Epidermal melanocyte (primary cell): ENCODE data around the gene PSMG4.

Experiments used
- DNase-seq: peaks from one replicate; pipeline ENCODE4 v3.0.0; 2011; ENCODE audit warnings: low spot score; ENCODE audit not compliant: insufficient read length

Gene PSMG4

DNA sequence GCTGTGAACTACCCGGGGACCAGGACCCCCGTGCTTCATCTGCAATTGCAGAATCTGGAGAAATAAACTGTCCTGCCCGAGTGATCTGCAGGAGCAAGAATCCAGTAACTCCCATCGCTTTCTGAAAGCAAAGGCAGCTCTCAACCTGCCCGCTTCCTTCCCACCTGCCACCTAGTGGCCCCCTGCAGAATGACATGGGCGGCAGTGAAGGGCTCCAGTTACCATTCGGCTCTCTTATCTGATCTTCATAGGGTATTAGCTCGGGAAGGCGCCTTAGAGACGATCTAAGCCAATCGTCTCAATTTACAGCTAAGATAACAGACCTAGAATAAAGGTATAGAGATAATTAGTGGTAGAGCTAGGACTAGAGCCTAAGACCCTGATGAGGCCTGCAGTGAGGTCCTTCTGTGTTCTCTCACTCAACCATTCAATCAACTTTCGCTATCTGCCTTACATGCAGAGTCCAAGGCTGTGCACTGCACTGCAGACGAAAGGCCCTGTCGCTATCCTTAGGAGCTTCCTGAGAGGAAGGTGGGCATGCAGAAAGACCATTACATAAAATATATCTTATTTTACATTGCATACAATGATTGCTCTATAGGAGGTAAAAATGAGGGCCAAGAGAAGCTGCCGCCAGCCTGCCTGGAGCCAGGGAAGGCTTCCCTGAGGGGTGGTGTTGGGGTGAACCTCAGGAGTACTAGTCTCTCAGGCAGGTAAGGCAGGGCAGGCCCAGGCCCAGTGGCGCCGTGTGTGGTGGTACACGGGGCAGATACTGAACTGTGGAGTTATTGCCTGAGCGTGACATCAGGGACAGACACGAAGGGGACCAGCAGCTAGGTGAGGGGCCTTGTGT lies 7.1 kb upstream of the PSMG4 start:
- peak; percentile 98 for DNase-seq

- no peak for DNase-seq
Observed at GRCh38 chr6:3252369-3252768, 6.4 kb upstream of the PSMG4 start.

DNA sequence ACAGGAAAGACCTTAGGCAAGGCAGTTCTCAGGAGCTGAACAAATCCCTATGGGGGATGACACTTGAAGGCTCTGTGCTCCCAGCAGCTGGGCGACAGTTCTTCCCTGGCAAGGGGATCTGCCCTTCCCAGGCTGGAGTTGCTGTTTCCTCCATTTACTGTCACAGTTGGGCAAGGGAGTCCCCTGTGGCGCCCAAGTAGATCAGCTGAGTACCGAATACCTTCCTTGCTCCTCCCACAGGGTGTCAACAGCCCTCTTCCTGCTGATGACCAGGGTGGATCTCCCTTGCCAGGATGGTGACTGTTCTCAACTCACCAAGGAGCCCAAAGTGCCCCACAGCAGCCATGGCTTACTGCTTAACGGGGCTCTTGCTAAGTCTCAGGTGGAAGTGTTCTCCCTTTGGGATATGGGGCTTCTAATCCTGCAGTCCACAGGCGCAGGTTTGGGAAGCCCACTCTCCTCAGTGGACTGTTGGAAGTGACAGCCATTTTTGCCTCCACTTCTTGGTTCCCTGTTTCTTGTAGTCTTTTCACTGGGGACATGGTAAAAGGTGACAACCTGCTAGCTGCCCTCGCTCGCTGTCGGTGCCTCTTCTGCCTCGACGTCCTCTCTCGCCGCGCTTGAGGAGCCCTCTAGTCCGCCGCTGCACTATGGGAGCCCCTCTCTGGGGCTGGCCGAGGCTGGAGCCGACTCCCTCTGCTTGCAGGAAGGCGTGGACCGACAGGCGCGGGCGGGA lies 5.7 kb upstream of the PSMG4 start:
- no peak for DNase-seq

DNA sequence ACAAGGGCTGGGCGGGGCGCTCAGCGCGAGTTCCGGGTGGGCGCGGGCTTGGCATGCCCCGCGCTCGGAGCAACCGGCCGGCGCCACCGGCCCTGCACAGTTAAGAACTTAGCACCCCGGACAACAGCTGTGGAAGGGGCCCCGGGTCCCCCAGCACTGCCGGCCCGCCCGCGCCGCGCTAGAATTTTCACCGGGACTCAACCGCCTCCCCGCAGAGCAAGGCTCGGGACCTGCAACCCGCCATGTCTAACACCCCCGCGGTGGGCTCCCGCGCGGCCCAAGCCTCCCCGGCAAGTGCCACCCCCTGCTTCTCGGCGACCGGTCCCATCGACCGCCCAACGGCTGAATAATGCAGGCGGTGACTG lies 5.2 kb upstream of the PSMG4 start:
- no peak for DNase-seq

DNA sequence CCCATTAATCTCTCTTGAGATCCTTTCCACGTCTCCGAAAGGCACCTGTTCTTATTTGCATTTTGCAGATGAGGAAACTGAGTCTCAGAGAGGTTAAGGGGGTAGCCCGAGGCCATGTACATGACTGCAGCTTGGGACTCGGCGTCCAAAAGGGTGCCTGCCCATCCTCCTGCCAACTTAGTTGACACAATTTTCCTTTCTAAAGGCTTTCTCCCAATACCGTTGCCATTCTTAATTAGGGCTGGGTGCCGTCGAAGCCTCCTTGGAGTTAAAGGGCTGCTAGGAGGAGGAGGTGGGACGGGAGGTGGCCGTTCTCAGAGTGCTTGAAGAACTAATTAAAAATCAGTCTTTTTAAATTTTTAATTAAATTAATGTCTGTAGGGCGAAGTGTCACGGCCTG lies 546 bp upstream of the PSMG4 start:
- DNase-seq, result no peak

DNA sequence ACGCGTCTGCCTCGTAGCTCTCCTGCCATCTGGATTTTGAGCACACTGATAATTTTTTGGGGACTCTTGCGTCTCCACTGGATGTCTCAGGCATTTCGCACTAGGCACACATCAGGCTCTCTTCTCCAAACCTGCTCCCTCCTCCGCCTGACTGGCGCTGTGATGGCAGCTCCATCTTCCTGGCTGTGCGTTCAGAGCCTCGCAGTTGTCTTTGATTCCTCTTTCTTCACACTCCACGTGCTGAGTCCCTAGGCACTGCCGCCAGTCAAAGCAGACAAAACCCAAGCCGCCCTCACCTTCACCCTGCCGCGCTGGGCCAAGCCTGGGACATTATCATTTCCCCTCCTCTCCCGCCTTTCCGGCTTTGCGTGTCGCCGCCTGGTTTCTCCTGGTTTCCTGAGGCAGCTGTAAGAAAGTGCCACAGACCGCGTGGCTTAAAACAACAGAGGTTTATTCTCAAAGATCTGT lies 778 bp downstream of the PSMG4 start:
- no peak for DNase-seq

DNA sequence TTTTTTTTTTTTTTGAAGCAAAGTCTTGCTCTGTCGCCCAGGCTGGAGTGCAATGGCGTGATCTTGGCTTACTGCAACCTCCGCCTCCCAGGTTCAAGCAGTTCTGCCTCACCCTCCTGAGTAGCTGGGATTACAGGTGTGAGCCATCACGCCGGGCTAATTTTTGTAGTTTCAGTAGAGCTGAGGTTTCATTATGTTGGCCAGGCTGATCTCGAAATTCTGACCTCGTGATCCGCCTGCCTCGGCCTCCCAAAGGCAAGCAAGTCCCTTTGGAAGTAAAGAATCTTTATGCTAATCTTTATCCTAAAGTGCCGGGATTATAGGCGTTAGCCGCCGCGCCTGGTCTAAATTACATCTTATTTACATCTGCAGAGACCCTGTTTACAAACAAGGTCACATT lies 1.5 kb downstream of the PSMG4 start:
- DNase-seq, result no peak

- no peak for DNase-seq
Observed at GRCh38 chr6:3260772-3261517, 2.2 kb downstream of the PSMG4 start.

GRCh38 chr6:3261518-3261820 lies 2.7 kb downstream of the PSMG4 start:
- DNase-seq, result no peak

DNA sequence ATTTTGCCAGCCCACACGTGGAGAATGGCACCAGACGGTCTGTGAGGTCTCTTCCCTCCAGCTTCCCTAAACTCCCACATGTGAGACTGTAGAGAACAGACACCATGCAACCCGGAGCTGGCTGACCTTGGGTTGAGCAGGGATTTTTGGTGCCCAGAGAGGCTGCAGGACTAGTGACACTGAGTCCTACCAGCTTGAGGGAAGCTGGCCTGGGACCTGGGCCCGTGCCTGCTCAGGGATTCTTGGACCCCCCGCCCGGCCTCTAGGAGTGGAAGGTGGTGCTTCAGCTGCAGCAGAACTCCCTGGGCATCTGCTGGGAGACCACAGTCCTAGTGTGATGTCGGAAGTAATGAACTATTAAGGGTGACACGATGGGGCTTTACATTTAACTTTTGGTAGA lies 3.2 kb downstream of the PSMG4 start:
- DNase-seq, result no peak

DNA sequence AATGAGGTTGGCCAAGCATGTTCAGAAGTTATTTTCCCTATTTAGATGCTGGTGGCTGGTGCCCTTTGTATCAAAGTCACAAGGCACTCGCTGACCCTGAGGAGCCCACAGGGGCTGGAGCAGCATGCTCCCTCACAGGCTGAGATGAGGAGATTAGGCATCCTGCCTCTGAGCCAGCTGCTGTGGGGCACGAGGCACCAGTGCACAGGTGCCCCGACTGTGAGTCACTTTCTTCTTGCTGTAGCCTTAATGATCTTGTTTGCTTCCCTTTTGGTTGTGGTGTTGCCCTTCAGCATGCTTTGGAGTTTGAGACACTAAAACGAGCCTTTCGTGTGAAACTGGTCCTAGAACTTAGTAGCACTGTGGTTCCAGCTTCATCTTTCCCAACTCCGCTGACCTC lies 4.3 kb downstream of the PSMG4 start:
- no peak for DNase-seq

DNA sequence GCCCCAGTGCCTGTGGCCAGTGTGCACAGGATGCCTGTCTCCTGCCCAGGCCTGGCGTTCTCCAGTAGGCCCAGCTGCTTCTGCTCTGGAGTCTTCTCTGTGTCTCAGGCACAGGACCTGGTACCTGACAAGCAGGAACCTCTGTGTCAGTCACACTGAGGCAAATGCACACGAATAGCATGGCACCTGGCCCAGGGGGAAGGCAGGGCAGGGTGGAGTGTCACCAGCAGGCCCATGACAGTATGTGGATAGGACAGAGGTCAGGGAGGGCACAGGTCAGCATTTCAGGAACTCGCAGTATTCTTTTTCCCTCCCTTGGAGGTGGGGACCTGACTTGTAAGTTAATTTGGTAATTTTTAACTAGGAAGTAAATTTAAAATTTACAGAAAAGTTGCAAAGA lies 5.6 kb downstream of the PSMG4 start:
- DNase-seq, result no peak

GRCh38 chr6:3265671-3266070 lies 6.9 kb downstream of the PSMG4 start:
- DNase-seq, result no peak

DNA sequence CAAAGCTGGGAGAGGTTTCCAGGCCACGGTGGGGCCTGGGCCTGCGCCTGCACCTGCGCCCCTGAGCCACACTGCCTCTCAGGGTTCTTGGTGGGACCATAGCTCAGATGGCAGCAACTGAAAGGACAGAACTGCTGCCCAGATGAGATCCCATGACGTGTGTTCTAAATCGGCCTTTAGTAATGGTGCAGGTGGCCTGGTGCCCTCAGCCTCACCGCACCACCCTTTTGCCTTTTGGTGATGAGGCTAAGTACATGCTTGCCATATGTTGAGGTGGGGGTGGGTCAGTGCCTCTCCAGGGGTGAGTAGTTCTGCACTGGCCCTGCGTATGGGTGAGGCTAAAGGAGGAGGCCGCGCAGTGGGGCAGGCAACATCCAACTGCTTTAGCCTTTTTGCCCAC lies 7.4 kb downstream of the PSMG4 start:
- DNase-seq, result no peak

DNA sequence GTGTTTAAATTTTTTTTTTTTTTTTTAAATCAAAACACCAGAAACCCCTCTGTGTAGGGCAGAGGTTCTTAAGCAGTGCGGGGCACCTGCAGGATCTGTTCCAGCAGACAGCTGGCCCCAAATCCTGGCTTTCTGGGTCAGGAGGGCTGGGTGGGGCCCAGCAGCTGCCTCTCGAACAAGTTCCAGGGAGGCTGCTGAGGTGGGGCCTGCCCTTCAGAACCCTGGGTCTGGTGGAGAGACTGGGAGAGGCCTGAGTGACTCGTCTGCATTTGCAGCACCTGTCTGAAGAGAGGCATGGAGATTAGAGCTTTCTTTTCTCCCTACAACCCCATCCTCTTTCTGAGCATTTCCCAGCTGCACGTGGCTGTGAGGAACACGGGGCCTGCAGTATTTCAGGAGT lies 8.4 kb downstream of the PSMG4 start:
- DNase-seq, result no peak

GRCh38 chr6:3268680-3269079 lies 9.9 kb downstream of the PSMG4 start:
- DNase-seq, result no peak

- no peak for DNase-seq
Observed at GRCh38 chr6:3269281-3269975, 10.7 kb downstream of the PSMG4 start.

- DNase-seq, result no peak
Observed at GRCh38 chr6:3270258-3270657, 11.5 kb downstream of the PSMG4 start.

GRCh38 chr6:3271756-3272155 lies 13.0 kb downstream of the PSMG4 start:
- no peak for DNase-seq

DNA sequence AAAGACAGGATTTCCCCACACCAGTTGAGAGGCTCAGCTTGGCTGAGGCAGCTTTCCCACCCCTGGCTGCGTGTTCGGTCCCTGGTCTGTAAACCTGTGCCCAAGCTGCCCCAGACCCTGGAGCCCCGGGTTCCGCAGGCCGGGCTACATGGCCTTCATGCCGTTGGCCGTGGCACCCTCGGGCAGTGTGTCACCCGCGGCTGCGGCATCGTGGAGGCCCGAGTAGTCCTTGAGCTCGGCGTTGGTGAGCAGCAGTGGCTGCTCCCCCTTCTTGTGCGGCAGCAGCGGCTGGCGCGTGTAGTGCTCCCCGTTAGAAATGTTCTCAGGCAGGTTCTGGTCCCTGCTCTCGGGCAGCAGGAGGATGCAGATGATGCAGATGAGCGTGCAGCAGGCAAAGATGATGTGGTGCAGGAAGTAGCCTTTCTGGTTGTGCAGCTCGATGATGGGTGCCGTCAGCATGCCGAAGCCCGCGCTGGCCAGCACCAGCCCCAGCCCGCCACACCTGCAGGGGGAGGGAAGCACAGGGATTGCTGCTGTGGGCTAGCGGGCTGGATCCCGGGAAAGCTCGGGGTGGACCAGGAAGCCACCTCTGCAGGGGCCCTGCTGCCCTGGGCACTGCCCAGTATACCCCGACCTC lies 14.3 kb downstream of the PSMG4 start:
- DNase-seq, result no peak
